ENCODE data around the gene SDK2.

The SDK2 gene

GRCh38 chr17:73354423-73355284 is 289.6 kb downstream of the SDK2 start:
- H4K20me1 ChIP-seq (ENCODE audit: control insufficient read depth, insufficient read depth, low read depth, low read length), result no peaks in the 10 kb centered on the region; the same call in 1 of the 2 replicates

DNA sequence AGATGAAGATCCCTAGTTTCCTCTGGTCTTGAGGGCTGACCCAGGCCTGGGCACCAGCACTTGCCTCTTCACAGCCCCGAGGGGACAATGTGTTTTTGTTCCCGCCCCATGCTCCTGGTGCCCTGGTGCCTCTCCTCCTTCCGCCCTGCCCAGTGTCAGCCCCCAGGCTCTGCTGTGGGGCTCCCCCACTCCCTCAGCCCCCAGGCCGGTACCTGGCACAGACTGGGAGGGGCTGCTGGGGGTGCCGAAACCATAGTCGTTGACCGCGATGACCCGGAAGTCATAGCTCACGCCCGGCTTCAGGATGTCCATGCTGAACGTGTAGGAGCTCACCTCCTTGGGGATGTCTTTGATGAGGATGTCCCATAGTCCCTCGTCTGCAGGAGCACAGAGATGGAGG is 292.0 kb downstream of the SDK2 start:
- H3K4me1 ChIP-seq (ENCODE audit: control insufficient read depth, low read length), result no peaks in the 10 kb centered on the region
- no peak overlapping the region for H3K4me2 ChIP-seq (ENCODE audit: low read length)
- no peak overlapping the region for H3K27ac ChIP-seq (ENCODE audit: low read depth, low read length)
- H4K20me1 ChIP-seq (ENCODE audit: control insufficient read depth, insufficient read depth, low read depth, low read length), result no peaks in the 10 kb centered on the region; the same call in 1 of the 2 replicates
- H3K9me2 ChIP-seq (replicated peaks; ENCODE audit: control insufficient read depth, low read length), result no peaks in the 10 kb centered on the region
- no peaks in the 10 kb centered on the region for H3K9me3 ChIP-seq (ENCODE audit: control insufficient read depth, insufficient read depth, low read length)
- no peaks in the 10 kb centered on the region for H3K36me3 ChIP-seq (ENCODE audit: control insufficient read depth, low read length)
- H3K79me2 ChIP-seq (ENCODE audit: control insufficient read depth, low read length), result no peaks in the 10 kb centered on the region
- TF ChIP-seq, protein P1, sequence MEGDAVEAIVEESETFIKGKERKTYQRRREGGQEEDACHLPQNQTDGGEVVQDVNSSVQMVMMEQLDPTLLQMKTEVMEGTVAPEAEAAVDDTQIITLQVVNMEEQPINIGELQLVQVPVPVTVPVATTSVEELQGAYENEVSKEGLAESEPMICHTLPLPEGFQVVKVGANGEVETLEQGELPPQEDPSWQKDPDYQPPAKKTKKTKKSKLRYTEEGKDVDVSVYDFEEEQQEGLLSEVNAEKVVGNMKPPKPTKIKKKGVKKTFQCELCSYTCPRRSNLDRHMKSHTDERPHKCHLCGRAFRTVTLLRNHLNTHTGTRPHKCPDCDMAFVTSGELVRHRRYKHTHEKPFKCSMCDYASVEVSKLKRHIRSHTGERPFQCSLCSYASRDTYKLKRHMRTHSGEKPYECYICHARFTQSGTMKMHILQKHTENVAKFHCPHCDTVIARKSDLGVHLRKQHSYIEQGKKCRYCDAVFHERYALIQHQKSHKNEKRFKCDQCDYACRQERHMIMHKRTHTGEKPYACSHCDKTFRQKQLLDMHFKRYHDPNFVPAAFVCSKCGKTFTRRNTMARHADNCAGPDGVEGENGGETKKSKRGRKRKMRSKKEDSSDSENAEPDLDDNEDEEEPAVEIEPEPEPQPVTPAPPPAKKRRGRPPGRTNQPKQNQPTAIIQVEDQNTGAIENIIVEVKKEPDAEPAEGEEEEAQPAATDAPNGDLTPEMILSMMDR (IDR thresholded peaks at IDR 0.05; ENCODE audit: low read depth, low read length, poor library complexity, severe bottlenecking), result no peak
- TF ChIP-seq EZH2phosphoT487 (IDR thresholded peaks at IDR 0.05; ENCODE audit: borderline replicate concordance, low read length), result no peak
- H3F3A ChIP-seq (ENCODE audit: control insufficient read depth, insufficient read depth), result no peaks in the 10 kb centered on the region
- no peak overlapping the region for H3K4me3 ChIP-seq (ENCODE audit: low read length)
- no peaks in the 10 kb centered on the region for H3K27me3 ChIP-seq (ENCODE audit: control insufficient read depth, low read length)

More at GRCh38 chr17:73354423-73355284, 289.6 kb downstream of the SDK2 start:
- Histone ChIP-seq H3K27ac (ENCODE audit: low read depth, low read length) (no peak overlapping the region), H3K9me2 (replicated peaks; ENCODE audit: control insufficient read depth, low read length) (no peaks in the 10 kb centered on the region), H3K9me3 (ENCODE audit: control insufficient read depth, insufficient read depth, low read length) (no peaks in the 10 kb centered on the region), H3F3A (ENCODE audit: control insufficient read depth, insufficient read depth) (no peaks in the 10 kb centered on the region), H3K36me3 (ENCODE audit: control insufficient read depth, low read length) (no peaks in the 10 kb centered on the region), H3K27me3 (ENCODE audit: control insufficient read depth, low read length) (no peaks in the 10 kb centered on the region), H3K79me2 (ENCODE audit: control insufficient read depth, low read length) (no peaks in the 10 kb centered on the region), H3K4me3 (ENCODE audit: low read length) (no peak overlapping the region), H3K4me2 (ENCODE audit: low read length) (no peak overlapping the region), H3K4me1 (ENCODE audit: control insufficient read depth, low read length) (no peaks in the 10 kb centered on the region)
- no peak for TF ChIP-seq EZH2phosphoT487 (IDR thresholded peaks at IDR 0.05; ENCODE audit: borderline replicate concordance, low read length)
- TF ChIP-seq, protein P1 (IDR thresholded peaks at IDR 0.05; ENCODE audit: low read depth, low read length, poor library complexity, severe bottlenecking), result no peak

- no peak overlapping the region for H3K4me3 ChIP-seq (ENCODE audit: low read length)
- no peak overlapping the region for H3K27ac ChIP-seq (ENCODE audit: low read depth, low read length)
- H3K4me1 ChIP-seq (ENCODE audit: control insufficient read depth, low read length), result no peaks in the 10 kb centered on the region
- no peaks in the 10 kb centered on the region for H3K9me3 ChIP-seq (ENCODE audit: control insufficient read depth, insufficient read depth, low read length)
- no peaks in the 10 kb centered on the region for H3K36me3 ChIP-seq (ENCODE audit: control insufficient read depth, low read length)
- H3K79me2 ChIP-seq (ENCODE audit: control insufficient read depth, low read length), result no peaks in the 10 kb centered on the region
- TF ChIP-seq EZH2phosphoT487 (IDR thresholded peaks at IDR 0.05; ENCODE audit: borderline replicate concordance, low read length), result no peak
- TF ChIP-seq, protein P1 (IDR thresholded peaks at IDR 0.05; ENCODE audit: low read depth, low read length, poor library complexity, severe bottlenecking), result no peak
- no peaks in the 10 kb centered on the region for H3K27me3 ChIP-seq (ENCODE audit: control insufficient read depth, low read length)
- no peaks in the 10 kb centered on the region for H3K9me2 ChIP-seq (replicated peaks; ENCODE audit: control insufficient read depth, low read length)
- no peaks in the 10 kb centered on the region; the same call in 1 of the 2 replicates for H4K20me1 ChIP-seq (ENCODE audit: control insufficient read depth, insufficient read depth, low read depth, low read length)
- no peaks in the 10 kb centered on the region for H3F3A ChIP-seq (ENCODE audit: control insufficient read depth, insufficient read depth)
- H3K4me2 ChIP-seq (ENCODE audit: low read length), result no peak overlapping the region
These were observed 292.5 kb downstream of the SDK2 start for GRCh38 chr17:73351764-73352163.

Data from DOHH2 (cell line).